ENCODE measurements around the gene ZIC4.

- TF ChIP-seq POLR2AphosphoS5 (IDR thresholded peaks at IDR 0.05; ENCODE audit: low read depth, low read length) (no peak), TAF1 (IDR thresholded peaks at IDR 0.05; ENCODE audit: borderline replicate concordance, insufficient read depth, low read length) (no peak)
Measured at GRCh38 chr3:147447224-147447623, 40.9 kb upstream of the ZIC4 start.
